ENCODE data around the gene COL23A1.
"Not testable (repeated sequence)": the region's sequence is repeated elsewhere in the genome, so short reads cannot be mapped to it uniquely, and the experiment has no call there.

COL23A1 gene

DNA sequence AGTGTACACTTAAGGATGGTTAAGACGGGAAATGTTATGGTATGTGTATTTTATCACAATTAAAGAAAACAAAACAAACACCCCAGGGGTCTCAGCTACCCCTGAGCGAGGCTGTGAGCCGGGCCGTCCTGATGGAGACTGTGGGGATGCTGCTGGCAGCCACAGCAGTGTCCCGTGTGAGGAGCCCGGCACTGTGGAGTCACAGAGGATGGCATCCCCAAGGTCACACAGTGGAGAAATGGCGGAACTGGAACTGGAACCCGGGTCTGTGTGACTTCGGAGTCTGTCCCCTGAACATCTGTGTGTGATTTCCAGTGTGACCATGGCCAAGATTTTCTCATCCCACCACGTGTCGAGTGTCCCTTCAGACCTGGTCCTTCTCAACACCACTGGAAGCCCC, 276.9 kb downstream of the COL23A1 start:
- DNase-seq, result no peak

GRCh38 chr5:178312880-178313282, 277.3 kb downstream of the COL23A1 start:
- DNase-seq, result no peak

DNA sequence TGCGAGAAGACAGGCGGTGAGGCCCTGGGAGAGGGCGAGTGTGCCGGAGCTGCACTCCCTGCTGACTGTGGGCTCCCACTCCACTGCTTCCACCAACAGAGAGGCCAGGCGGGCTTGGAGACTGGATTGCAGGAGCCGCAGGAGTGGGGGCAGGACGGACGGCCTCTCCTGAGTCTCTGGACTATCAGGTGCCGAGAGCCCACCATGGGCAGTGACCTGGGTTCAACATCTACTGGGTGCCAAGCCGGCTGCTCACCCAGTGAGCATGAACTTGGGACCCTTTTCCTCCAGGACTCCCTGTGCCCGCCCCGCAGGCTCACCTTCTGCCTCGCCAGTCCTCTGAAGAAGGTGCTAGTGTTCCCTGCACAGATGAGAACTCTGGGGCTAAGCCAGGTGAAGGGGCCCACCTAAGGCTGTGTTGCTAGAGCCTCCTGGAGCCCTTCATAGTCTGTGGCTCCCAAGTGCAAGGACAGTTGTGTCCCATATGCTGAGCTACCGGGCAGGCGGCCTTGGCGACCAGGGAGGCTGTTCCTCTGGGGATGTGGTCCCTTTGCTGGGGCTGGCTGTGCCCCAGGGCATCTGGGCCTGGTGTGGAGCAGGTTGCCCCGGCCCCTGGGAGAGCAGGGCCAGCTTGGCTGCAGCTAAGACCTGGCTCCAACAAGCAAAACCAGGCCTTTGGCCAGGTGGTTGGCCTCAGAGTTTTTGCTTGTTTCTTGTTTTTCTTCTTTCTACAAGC, 279.9 kb downstream of the COL23A1 start:
- DNase-seq, result no peak

- no peak for DNase-seq
Observed at GRCh38 chr5:178309271-178310013, 280.8 kb downstream of the COL23A1 start.

- DNase-seq, result no peak
Observed at GRCh38 chr5:178308541-178309092, 281.6 kb downstream of the COL23A1 start.

- DNase-seq, result no peak
Observed at GRCh38 chr5:178307267-178308045, 282.7 kb downstream of the COL23A1 start.

DNA sequence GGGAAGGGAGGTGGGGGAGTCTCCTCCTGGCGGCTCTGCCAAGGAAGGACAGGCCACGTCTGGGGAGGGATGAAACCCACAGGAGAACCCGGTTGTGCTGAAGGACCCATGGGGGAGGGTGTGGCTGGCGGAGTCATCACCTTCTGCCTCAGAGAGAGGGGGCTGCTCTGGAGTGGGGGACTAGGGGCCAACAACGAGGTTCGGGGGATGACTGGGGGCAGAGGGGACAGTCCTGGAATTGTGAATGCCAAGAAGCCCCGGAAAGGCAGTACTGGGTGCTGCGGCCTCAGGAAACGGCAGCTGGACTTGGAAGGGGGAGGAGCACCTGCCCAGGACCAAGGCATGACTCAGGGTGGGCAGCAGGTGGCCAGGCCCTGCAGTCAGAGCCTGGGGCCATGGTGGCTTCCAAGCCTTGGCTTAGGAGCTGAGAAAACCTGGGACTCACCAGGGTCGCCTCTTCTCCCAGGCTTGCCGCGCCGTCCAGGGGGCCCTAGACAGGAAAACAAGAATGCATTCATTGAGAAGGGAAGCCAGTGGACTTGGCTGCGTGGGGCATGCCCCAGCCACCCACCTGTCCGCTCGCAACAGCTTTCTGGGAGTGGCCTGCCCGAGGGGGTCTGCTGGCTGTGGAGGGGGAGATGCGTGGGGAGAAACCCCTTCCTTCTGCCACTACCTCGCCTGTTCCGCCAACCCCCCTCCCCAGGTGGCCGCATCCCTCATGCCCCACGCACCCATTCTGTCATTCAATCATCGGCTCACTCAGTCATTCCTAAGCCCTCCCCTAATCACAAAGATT, 283.6 kb downstream of the COL23A1 start:
- no peak for DNase-seq

DNA sequence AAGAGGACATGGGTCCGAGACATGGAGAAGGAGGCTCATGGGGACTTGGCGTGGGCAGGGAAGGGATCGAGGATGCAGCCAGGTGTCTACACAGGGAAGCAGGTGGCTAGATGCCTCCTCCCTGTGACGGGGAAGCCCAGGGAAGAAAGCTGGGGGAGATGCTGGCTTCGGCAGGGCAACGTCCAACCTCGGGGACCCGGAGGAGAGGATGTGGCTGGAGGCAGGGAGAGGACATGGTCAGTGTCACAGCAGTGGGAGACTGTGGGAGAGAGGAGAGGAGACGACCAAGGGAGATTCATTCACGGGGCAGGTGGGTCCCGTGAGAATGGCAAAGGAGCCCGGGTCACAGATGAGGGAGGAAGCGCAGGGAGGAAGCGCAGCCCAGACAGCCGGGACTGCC, 284.4 kb downstream of the COL23A1 start:
- no peak for DNase-seq

DNA sequence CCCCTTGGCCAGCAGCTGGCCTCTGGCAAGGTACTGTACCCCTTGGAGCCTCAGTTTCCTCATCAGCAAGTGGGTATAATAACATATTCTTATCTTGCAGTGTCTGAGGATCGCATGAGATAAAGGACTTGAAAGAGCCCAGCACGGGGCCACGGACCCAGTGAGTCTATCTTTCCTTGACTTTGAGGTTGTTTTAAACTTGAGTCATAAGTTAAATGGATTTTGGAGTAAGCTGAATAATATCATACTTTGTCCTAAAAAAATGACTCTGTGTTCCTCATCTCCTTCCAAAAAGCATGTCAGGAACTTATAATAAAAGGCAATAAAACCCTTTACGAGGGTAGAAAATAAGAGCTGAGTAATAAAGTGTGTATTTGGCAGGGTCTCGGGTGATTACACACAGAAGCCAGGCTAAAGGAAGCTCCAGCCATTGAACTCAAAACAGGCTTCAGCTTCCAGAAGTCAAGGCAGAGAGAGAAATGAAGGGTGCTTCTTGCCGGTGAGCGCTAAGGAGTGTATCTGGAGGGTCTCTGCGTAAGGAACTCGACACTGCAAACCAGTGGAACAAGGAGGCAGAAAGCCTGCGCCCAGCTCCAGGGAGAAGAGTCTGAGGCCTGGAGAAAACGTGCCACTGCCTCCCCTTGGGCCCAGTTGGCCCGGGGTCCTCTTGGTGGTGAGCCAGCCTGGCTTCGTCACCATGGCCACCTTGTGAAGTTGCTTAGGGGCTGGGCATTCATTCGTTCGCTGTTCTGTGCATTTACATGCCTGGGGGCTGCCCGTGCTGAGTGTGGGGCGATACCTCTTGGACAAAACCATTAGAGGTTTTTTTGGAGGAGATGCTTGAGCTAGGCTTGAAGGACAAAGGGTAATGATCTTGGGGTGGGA, 285.2 kb downstream of the COL23A1 start:
- no peak for DNase-seq

GRCh38 chr5:178304016-178304415, 286.2 kb downstream of the COL23A1 start:
- no peak for DNase-seq

DNA sequence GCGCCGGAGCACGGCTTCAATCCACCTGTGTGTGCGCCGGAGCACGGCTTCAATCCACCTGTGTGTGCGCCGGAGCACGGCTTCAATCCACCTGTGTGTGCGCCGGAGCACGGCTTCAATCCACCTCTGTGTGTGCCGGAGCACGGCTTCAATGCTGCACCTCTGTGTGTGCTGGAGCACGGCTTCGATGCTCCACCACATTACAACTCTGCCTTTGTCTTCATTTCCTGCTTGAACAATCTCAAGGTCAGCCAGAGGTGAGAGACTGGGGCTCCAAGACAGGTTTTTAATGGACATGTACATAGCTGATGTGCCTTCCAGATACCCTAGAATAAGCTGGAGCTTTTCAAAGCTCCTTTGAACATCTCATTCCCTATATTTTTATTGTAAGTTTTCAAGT, 287.9 kb downstream of the COL23A1 start:
- DNase-seq, result not testable (repeated sequence)

- no peak for DNase-seq
Observed at GRCh38 chr5:178301641-178302040, 288.6 kb downstream of the COL23A1 start.

DNA sequence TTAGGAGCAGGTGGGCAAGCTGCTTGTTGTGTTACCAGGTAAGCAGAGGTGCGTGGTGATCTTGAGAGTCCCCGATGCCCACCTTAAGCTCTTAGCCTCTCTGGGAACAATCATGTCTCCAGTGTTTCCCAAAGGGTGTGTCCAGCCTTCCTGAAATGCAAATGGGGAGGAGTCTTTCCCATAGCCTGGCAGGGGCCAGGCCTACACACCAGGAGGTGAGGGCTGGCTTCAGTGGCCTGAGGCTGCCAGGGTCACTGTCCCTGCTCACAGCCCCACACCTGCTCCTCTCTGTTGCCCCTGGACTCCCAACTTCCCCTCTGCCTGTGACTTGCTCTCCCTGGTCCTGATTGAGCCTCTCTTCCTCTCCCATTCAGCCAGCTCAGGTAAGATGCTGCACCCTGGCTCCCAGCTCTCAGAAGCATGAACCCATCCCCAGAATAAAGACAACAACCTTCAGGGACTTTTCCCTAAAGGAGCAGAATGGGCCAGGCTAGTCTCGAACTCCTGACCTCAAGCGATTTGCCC, 291.8 kb downstream of the COL23A1 start:
- no peak for DNase-seq

DNA sequence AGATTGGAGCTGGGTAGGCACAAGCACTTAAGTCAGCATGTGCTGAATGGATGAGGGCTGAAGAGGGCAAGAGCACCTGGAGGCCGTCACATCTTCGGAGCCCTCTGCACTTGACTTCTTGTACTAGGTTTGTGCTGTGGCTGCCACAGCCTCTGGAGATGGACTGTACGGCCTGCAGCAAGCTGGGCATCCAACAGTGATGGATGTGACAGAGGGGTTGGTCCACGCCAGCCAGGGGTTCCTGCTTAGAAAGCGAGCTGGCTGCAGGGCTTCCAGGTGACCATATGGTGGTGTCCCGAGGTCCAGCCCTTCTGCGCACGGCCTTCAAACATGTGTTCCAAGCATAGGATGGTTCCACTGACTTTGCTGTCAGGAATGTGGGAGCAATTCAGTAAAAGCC, 292.4 kb downstream of the COL23A1 start:
- no peak for DNase-seq

- DNase-seq, result no peak
Observed at GRCh38 chr5:178296066-178296465, 294.1 kb downstream of the COL23A1 start.

GRCh38 chr5:178295589-178295988, 294.6 kb downstream of the COL23A1 start:
- DNase-seq, result no peak

GRCh38 chr5:178293815-178294214, 296.4 kb downstream of the COL23A1 start:
- DNase-seq, result no peak

DNA sequence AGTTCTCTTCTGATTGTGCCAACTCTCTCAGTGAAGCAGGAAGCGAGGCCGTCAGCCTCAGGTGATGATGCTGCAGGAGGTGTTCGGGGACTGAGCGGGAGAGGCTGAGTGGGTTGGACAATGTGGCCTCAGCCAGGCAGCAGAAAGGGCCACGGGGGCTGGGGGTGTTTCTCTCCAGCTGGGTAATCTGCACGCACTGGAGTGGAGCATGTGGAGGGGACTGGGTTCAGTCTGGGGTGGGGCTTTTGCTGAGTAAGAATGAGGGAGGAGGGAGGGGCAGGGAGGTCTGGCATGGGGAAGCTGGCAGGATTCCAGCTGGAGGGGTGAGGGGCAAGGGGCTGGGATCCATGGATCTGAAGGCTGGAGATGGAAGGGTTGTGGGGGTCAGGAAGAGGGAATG, 296.8 kb downstream of the COL23A1 start:
- no peak for DNase-seq

DNA sequence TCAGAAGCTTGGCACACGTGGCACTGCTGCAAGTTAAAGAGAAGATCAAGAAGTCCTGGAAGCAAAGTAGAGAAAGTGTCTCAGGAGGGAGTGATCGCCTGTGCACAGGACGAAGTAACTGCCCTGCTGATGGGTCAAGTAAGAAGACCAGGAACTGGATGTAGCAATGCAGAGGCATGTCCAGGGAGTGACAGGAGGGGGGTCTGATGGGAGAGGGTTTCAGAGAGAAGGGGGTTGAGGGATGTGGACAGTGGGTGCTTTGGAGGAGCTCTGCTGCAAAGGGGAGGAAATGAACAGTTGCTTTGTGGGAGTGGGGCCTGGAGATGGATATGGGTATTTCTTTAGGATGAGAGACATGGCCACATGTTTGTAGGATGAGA, 297.4 kb downstream of the COL23A1 start:
- no peak for DNase-seq

DNA sequence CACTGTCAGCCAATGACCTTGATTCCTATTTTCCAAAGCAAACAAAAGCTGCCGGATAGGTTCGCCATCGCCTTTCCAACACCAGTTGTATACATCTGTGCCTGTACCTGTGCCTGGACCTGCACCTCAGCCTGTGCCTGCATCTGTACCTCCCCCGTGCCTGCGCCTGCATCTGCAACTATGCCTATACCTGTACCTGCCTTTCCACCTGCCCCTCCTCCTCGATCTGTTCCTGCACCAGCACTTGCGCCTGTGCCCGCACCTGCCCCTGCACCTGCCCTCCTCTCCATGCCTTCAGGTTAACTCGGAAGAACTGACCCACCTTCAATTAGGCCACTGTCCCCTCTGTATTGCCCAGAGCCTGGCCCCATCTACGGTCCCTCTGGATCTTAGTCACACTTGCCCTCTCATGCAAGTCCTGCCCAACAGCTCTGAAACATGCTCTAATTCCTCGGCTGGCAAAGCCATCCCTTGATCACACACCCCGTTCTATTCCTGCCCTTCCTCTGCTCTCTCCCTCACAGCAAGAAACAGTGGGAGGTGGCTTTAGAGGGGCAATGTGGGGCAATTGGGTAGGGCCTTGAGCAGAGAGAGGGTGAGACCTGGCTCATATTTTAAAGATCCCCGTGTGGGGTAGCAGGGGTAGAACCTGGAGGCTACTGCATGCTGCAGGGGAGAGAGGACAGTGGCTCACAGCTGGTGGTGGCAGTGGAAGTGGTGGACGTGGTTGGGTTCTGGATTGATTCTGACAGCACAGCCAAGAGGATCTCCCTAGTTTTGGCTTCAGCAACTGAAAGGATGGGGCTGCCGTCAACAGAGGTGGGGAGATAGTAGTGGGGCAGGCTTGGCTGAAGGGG, 298.0 kb downstream of the COL23A1 start:
- no peak for DNase-seq

Measured in NCI-H524 treated with DMSO at 0.1 percent for 48 hours (cell line).